ENCODE measurements around the gene MSRB3.

The MSRB3 gene

GRCh38 chr12:65462484-65462883 lies 184.0 kb downstream of the MSRB3 start:
- H3K4me3 ChIP-seq (ENCODE audit: control insufficient read depth, low read depth, low read length) = no peak overlapping the region
- no peak for DNase-seq (ENCODE audit: low read depth)
- no peak for TF ChIP-seq CTCF (conservative IDR thresholded peaks at IDR 0.05; ENCODE audit: control insufficient read depth, insufficient read depth, low read depth, low read length)

GRCh38 chr12:65463082-65463481 lies 184.6 kb downstream of the MSRB3 start:
- H3K4me3 ChIP-seq (ENCODE audit: control insufficient read depth, low read depth, low read length) = no peak overlapping the region
- DNase-seq (ENCODE audit: low read depth) = no peak
- TF ChIP-seq CTCF (conservative IDR thresholded peaks at IDR 0.05; ENCODE audit: control insufficient read depth, insufficient read depth, low read depth, low read length) = no peak

GRCh38 chr12:65463611-65464010 lies 185.1 kb downstream of the MSRB3 start:
- H3K4me3 ChIP-seq (ENCODE audit: control insufficient read depth, low read depth, low read length) = no peak overlapping the region
- DNase-seq (ENCODE audit: low read depth) = no peak
- no peak for TF ChIP-seq CTCF (conservative IDR thresholded peaks at IDR 0.05; ENCODE audit: control insufficient read depth, insufficient read depth, low read depth, low read length)

GRCh38 chr12:65464930-65465329 lies 186.4 kb downstream of the MSRB3 start:
- peak; percentile 89 for DNase-seq (ENCODE audit: low read depth)
- TF ChIP-seq CTCF (conservative IDR thresholded peaks at IDR 0.05; ENCODE audit: control insufficient read depth, insufficient read depth, low read depth, low read length) = no peak
- H3K4me3 ChIP-seq (ENCODE audit: control insufficient read depth, low read depth, low read length) = no peak overlapping the region

- no peak for DNase-seq (ENCODE audit: low read depth)
- TF ChIP-seq CTCF (conservative IDR thresholded peaks at IDR 0.05; ENCODE audit: control insufficient read depth, insufficient read depth, low read depth, low read length) = no peak
- no peak overlapping the region for H3K4me3 ChIP-seq (ENCODE audit: control insufficient read depth, low read depth, low read length)
Measured at GRCh38 chr12:65465766-65466547, 187.5 kb downstream of the MSRB3 start.

GRCh38 chr12:65466911-65467310 lies 188.4 kb downstream of the MSRB3 start:
- DNase-seq (ENCODE audit: low read depth) = peak; percentile 56
- no peak for TF ChIP-seq CTCF (conservative IDR thresholded peaks at IDR 0.05; ENCODE audit: control insufficient read depth, insufficient read depth, low read depth, low read length)
- H3K4me3 ChIP-seq (ENCODE audit: control insufficient read depth, low read depth, low read length) = no peak overlapping the region
